K562 (cell line): ENCODE measurements around the gene MTHFD2. TPM values are rescaled to one million over a fixed set of nuclear protein-coding genes. Genes with fewer than 3 reads are reported as not detected.

Experiments
- DACH1 ChIP-seq: fragments of 450-650 bp; IDR thresholded peaks from 2 replicates; pipeline ENCODE4 v1.6.1; 2018; ENCODE audit not compliant: partially characterized antibody
- ILK ChIP-seq: fragments of 450-650 bp; IDR thresholded peaks from 2 replicates; pipeline ENCODE4 v1.6.1; 2016; ENCODE audit warnings: missing genetic modification characterization, low read depth, mild to moderate bottlenecking, missing compliant biosample characterization, moderate library complexity, borderline replicate concordance
- MBD1 ChIP-seq: fragments of 250-450 bp; sonication (Bioruptor Pico); IDR thresholded peaks from 2 replicates; pipeline ENCODE4 v1.8.0; 2022; ENCODE audit warnings: inconsistent platforms
- MEIS2 ChIP-seq: fragments of 450-650 bp; IDR thresholded peaks from 2 replicates; pipeline ENCODE4 v1.6.1; 2014; ENCODE audit warnings: mild to moderate bottlenecking; ENCODE audit not compliant: partially characterized antibody
- NFIC ChIP-seq: fragments of 450-650 bp; IDR thresholded peaks from 2 replicates; pipeline ENCODE4 v1.6.1; 2017; ENCODE audit warnings: mild to moderate bottlenecking, inconsistent platforms
- NR2C1 ChIP-seq, 2 experiments: fragments of 450-650 bp; IDR thresholded peaks; 2 replicates each; pipeline ENCODE4 v1.6.1; 2017; ENCODE audit warnings: mild to moderate bottlenecking in 2 of 2, antibody characterized with exemption in 1 of 2, inconsistent platforms in 1 of 2, missing compliant biosample characterization in 1 of 2, missing genetic modification characterization in 1 of 2
- NR2C2 ChIP-seq, 2 experiments: fragments of 200-800 bp in 1 of 2; sonication (Bioruptor generic) in 1 of 2; sonication (generic) in 1 of 2; formaldehyde crosslinking in 1 of 2; IDR thresholded peaks; 2 replicates each; pipeline versions ENCODE4 v1.6.1 to v1.8.0; 2016 to 2022; ENCODE audit warnings: mild to moderate bottlenecking in 1 of 2, missing compliant biosample characterization in 1 of 2, missing genetic modification characterization in 1 of 2, missing genetic modification reagents in 1 of 2
- SLC30A9 ChIP-seq: fragments of 250-450 bp; sonication (Bioruptor Pico); IDR thresholded peaks from 2 replicates; pipeline ENCODE4 v1.8.0; 2022; ENCODE audit warnings: mild to moderate bottlenecking, moderate library complexity
- SPI1 ChIP-seq: IDR thresholded peaks from 2 replicates; pipeline ENCODE4 v1.6.1; 2011; ENCODE audit warnings: low read depth, low read length, control low read depth, borderline replicate concordance
- THAP7 ChIP-seq: fragments of 250-450 bp; sonication (Bioruptor Pico); IDR thresholded peaks from 2 replicates; pipeline ENCODE4 v1.5.0; 2021
- XRCC5 ChIP-seq: fragments of 200-400 bp; formaldehyde crosslinking; IDR thresholded peaks from 2 replicates; pipeline ENCODE4 v1.6.1; 2017; ENCODE audit warnings: low read depth, mild to moderate bottlenecking, low read length
- ZBTB33 ChIP-seq: sonication (generic); formaldehyde crosslinking; IDR thresholded peaks from 2 replicates; pipeline ENCODE4 v1.8.1; 2023; ENCODE audit warnings: mild to moderate bottlenecking, missing genetic modification reagents
- ZNF175 ChIP-seq: fragments of 200-800 bp; sonication (Bioruptor generic); IDR thresholded peaks from 2 replicates; pipeline ENCODE4 v1.6.1; 2016; ENCODE audit warnings: low read depth, mild to moderate bottlenecking, missing genetic modification characterization, missing compliant biosample characterization
- ZNF592 ChIP-seq: fragments of 450-650 bp; IDR thresholded peaks from 2 replicates; pipeline ENCODE4 v1.6.1; 2017; ENCODE audit warnings: antibody characterized with exemption, mild to moderate bottlenecking
- ZNF639 ChIP-seq, 2 experiments: fragments of 200-800 bp in 1 of 2; sonication (Bioruptor generic) in 1 of 2; sonication (generic) in 1 of 2; formaldehyde crosslinking in 1 of 2; IDR thresholded peaks in 1 of 2; conservative IDR thresholded peaks in 1 of 2; 2 replicates each; pipeline versions ENCODE4 v1.5.0 to v1.6.1; 2016 to 2020; ENCODE audit warnings: missing compliant biosample characterization in 1 of 2, missing genetic modification characterization in 1 of 2, missing genetic modification reagents in 1 of 2
- polyA plus RNA-seq, 8 experiments: library from polyadenylated mRNA; depleted of rRNA in 4 of 8; stranded (reverse) in 5 of 8; unstranded in 3 of 8; fragments of >200 nt; fragmentation: Nextera tagmentation in 2 of 8; fragmentation: Illumina TruSeq in 1 of 8; extraction: Ambion mirVana in 2 of 8; extraction: Trizol in 1 of 8; gene quantifications; 2 replicates each; pipeline versions ENCODE4 v1.2.1 to v1.2.3, GENCODE V29; 2011 to 2014; ENCODE audit warnings: inconsistent platforms in 1 of 8, missing spikeins in 1 of 8
- total RNA-seq, 7 experiments: library from RNA; depleted of rRNA in 6 of 7; stranded (reverse); fragments of >200 nt in 6 of 7; fragmentation: Illumina TruSeq in 2 of 7; extraction: Trizol in 2 of 7; gene quantifications; 2 replicates each; pipeline versions ENCODE4 v1.2.1 to v1.2.3, GENCODE V29; 2011 to 2021; ENCODE audit warnings: low replicate concordance in 1 of 7

The MTHFD2 gene
- total and polyA plus RNA-seq, 9 of the 15 experiments (the other 6 are each of a cell fraction or from before 2014, with no cell fraction given): 113 to 520 (median 234) TPM

DNA sequence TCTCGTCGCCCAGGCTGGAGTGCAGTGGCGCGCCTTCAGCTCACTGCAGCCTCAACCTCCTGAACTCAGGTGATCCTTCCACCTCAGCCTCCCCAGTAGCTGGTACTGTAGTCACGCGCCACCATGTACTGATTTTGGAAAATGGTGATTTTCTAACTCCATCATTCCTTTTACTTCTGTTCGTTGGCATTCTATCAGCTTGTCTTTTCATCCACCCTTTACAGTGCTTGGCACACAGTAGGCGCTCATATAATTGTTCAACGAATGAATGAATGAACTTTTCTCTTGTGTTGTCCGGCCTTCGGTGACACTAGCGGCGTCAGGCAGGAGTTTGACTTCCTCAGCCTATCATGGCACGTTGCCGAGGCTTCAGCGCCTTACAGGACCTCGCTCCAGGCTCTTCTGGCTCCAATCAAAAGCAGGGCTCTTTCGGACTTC lies 373 bp upstream of the MTHFD2 start (continued):
- TF ChIP-seq ZBTB33 (CRISPR knock-in tag) (no peak), ILK (tag) (no peak), ZNF175 (0 out of 2 replicates have a peak, but pooled peaks have one; percentile 59), NFIC (peak; percentile 69), ZNF639 (CRISPR knock-in tag; conservative IDR thresholded peaks at IDR 0.05 in 1 of 2, IDR thresholded peaks at IDR 0.05 in 1 of 2) (peak in 1 of 2 experiments; percentile 37; a peak in 1 of 4 replicates), XRCC5 (0 out of 2 replicates have a peak, but pooled peaks have one; percentile 6), NR2C1 (IDR thresholded peaks at IDR 0.05) (no peak), NR2C1 (tag; IDR thresholded peaks at IDR 0.05) (0 out of 2 replicates have a peak, but pooled peaks have one; percentile 29), SPI1 (peak; percentile 63; the same call in 1 of the 2 replicates), DACH1 (no peak), THAP7 (no peak), SLC30A9 (no peak), MEIS2 (peak; percentile 18), MBD1 (CRISPR knock-in tag) (peak; percentile 73; the same call in 1 of the 2 replicates), ZNF592 (peak; percentile 50; the same call in 1 of the 2 replicates), NR2C2 (CRISPR knock-in tag; IDR thresholded peaks at IDR 0.05) (no peak), NR2C2 (tag; IDR thresholded peaks at IDR 0.05) (0 out of 2 replicates have a peak, but pooled peaks have one; percentile 25)
